Heart left ventricle (tissue), 13 donors: Measurements from ENCODE around the gene SEC22A.

Experiments
- CTCF ChIP-seq, 12 donors: fragments of 200-600 bp; sonication (generic) in 4 of 12; IDR thresholded peaks; one replicate each; pipeline versions ENCODE4 v1.5.0 to v1.8.0; 2018 to 2022; ENCODE audit warnings: antibody characterized with exemption in 12 of 12, mild to moderate bottlenecking in 5 of 12
- POLR2A ChIP-seq, 2 donors: fragments of 450-650 bp; IDR thresholded peaks; one replicate each; pipeline ENCODE4 v1.6.1; 2017; ENCODE audit warnings: antibody characterized with exemption in 2 of 2, mild to moderate bottlenecking in 2 of 2, moderate library complexity in 2 of 2
- donor health status: ischemic (EF 13 %, LVEDD 7.1; RV severe dilation, severe dysfunction).
- donor health status: DM: no; HTN: yes; CAD: no.
- donor health status: DM: no; HTN: no; CAD: no.
- donor health status: ischemic (EF 25% LVEDD 6.9; RV normal size, moderate dysfunction).
- donor health status: ischemic (EF 25% LVEDD 5.7; RV mildly dilated, moderate dysfunction).
- donor health status: ischemic (EF 35%, LVEDD 5.7; RV mildly dilated, moderate dysfunction).
- donor health status: nonischemic (EF 11% LVEDD 7.7; RV severe dilation, severe dysfunction).
- donor health status: DM: yes; HTN: yes; CAD: no.
- donor health status: PGD.
- donor health status: ischemic (EF 29% LVEDD 5.4; RV normal size, mild dysfunction).
- donor health status: nonischemic (EF 23%, LVEDD 6.1; RV moderate dilation, normal function).

DNA sequence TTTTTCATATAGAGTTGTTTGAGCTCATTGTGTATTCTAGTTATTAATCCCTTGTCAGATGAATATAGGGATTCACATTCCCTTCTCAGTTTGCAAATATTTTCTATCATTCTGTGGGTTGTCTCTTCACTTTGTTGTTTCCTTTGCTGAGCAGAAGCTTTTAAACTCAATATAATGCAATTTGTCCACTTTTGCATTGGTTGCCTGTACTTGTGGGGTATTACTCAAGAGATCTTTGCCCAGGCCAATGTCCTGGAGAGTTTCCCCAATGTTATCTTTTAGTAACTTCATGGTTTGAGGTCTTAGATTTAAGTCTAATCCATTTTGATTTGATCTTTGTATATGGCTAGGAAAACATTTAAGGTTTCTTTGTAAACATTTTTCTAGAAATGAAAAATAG lies 24.8 kb downstream of the SEC22A start:
- TF ChIP-seq POLR2A (IDR thresholded peaks at IDR 0.05) (no peak), CTCF (IDR thresholded peaks at IDR 0.05) (no peak)
